ENCODE data around the gene PTPDC1. TPM values are rescaled to one million over a fixed set of nuclear protein-coding genes. Genes with fewer than 3 reads are reported as not detected.

Gene PTPDC1
- total RNA-seq, 1 donor from 2014 or later, result 7.9 TPM

DNA sequence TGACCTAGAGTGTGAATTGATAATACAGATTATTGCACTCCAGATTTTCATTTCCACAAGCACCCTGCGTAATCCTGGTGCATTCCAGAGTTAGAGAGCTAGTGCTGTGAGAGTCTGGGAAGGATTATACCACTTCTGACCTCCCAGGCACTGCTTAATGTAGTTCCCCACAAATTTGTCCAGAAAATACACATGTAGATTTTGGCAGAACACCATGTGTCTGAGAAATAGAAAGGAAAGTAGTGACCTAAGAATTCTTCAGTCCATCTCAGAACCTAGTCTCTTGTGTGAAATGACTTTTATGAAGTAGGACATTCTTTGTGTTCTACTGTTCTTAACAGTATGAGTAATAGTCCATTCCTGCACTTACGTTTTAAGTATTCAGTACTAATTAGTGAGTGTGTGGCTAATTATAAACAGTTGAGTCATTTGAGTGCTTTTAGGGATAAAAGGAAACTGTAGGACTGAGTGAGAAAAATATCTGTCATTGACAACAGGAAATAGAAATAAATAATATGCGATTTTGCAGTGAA, 27.8 kb upstream of the PTPDC1 start:
- H3K4me3 ChIP-seq (ENCODE audit: low read depth, low read length), result no peak overlapping the region
- DNase-seq (ENCODE audit: low read depth) (peak; percentile 75), FAIRE-seq (no peak)
- H3K27me3 ChIP-seq (ENCODE audit: control insufficient read depth, insufficient read depth, low read length), result no peaks in the 10 kb centered on the region
- H3K36me3 ChIP-seq (ENCODE audit: control insufficient read depth, insufficient read depth, low read length), result no peaks in the 10 kb centered on the region
- TF ChIP-seq, protein P1, sequence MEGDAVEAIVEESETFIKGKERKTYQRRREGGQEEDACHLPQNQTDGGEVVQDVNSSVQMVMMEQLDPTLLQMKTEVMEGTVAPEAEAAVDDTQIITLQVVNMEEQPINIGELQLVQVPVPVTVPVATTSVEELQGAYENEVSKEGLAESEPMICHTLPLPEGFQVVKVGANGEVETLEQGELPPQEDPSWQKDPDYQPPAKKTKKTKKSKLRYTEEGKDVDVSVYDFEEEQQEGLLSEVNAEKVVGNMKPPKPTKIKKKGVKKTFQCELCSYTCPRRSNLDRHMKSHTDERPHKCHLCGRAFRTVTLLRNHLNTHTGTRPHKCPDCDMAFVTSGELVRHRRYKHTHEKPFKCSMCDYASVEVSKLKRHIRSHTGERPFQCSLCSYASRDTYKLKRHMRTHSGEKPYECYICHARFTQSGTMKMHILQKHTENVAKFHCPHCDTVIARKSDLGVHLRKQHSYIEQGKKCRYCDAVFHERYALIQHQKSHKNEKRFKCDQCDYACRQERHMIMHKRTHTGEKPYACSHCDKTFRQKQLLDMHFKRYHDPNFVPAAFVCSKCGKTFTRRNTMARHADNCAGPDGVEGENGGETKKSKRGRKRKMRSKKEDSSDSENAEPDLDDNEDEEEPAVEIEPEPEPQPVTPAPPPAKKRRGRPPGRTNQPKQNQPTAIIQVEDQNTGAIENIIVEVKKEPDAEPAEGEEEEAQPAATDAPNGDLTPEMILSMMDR (IDR thresholded peaks at IDR 0.05; ENCODE audit: insufficient read depth, low read length, severe bottlenecking), result no peak

DNA sequence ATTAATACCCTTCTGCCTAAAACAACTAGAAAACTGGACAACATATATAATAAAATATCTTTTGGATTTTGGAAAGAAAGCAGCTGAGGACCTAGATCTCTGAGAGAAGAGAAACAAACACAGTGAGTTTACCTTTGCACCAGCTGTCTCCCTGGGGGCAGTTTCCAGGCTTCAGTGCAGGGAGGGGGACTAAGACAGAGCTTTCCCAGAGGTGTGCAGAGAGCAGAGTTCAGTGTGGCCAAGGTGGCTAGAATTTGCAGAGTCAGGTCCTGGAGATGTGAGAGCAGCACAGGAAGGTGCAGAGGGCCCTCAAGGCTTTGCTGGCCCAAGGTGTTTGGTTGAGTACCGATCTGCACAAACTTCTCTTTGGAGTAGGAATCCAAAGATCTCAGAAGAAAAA, 26.3 kb upstream of the PTPDC1 start:
- DNase-seq (ENCODE audit: low read depth) (no peak), FAIRE-seq (no peak)
- H3K36me3 ChIP-seq (ENCODE audit: control insufficient read depth, insufficient read depth, low read length), result no peaks in the 10 kb centered on the region
- no peak overlapping the region for H3K4me3 ChIP-seq (ENCODE audit: low read depth, low read length)
- TF ChIP-seq, protein P1 (IDR thresholded peaks at IDR 0.05; ENCODE audit: insufficient read depth, low read length, severe bottlenecking), result no peak
- no peaks in the 10 kb centered on the region for H3K27me3 ChIP-seq (ENCODE audit: control insufficient read depth, insufficient read depth, low read length)

DNA sequence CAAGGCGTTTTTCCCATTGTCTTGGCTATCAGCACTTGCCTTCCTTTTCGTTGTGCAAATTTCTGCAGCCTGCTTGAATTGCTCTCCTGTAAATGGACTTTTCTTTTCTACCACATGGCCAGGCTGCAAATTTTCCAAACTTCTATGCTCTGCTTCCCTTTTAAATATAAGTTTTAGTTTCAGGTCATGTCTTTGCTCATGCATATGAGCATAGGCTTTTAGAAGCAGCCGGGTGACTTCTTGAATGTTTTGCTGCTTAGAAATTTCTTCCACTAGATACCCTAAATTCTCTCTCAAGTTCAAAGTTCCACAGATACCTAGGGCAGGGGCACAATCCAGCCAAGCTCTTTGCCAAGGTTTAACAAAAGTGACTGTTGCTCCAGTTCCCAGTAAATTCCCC, 22.4 kb upstream of the PTPDC1 start:
- no peak overlapping the region for H3K4me3 ChIP-seq (ENCODE audit: low read depth, low read length)
- no peaks in the 10 kb centered on the region for H3K36me3 ChIP-seq (ENCODE audit: control insufficient read depth, insufficient read depth, low read length)
- TF ChIP-seq, protein P1 (IDR thresholded peaks at IDR 0.05; ENCODE audit: insufficient read depth, low read length, severe bottlenecking), result no peak
- no peak for FAIRE-seq
- no peak for DNase-seq (ENCODE audit: low read depth)
- no peaks in the 10 kb centered on the region for H3K27me3 ChIP-seq (ENCODE audit: control insufficient read depth, insufficient read depth, low read length)

DNA sequence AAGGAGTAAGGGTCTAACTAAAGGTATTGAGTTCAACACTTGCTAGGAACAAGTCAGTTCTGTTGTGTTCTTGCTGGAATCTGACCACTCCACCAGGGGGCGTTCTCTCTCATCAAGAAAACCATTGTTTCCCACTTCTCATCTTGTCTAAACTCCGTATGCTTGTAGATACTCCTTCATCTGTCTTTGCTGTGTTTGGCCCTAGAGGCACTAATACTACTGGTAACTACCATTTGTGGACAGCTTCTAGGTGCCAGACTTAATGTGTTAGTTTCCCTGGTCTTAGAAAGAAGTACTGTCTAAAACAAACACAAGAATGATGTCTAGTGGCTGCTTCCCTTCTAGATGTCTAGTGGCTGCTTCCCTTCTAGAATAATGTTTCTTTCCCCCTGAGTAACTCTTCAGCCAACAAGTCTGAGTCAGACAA, 18.7 kb upstream of the PTPDC1 start:
- peak; percentile 43 for FAIRE-seq
- DNase-seq (ENCODE audit: low read depth), result peak; percentile 81
- TF ChIP-seq, protein P1 (IDR thresholded peaks at IDR 0.05; ENCODE audit: insufficient read depth, low read length, severe bottlenecking), result peak; percentile 87
- Histone ChIP-seq H3K36me3 (ENCODE audit: control insufficient read depth, insufficient read depth, low read length) (no peaks in the 10 kb centered on the region), H3K4me3 (ENCODE audit: low read depth, low read length) (no peak overlapping the region), H3K27me3 (ENCODE audit: control insufficient read depth, insufficient read depth, low read length) (no peaks in the 10 kb centered on the region)

DNA sequence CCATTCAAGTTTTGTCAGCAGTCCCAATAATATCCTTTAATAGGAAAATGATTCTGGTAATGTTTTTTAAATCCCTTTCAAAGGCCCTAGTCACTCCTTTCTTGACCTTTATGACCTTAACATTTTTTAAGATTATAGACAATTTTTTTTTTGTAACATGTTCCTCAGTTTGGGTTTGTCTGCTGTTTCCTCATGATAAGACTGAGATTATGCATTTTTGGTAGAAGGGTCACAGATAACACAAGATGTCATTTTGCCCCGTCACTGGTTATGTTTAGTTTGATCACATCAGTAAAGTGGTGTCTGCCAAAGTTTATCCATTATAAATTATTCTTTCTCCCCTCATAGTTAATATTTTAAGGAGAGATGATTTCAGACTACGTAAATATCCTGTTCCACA, 16.0 kb upstream of the PTPDC1 start:
- H3K4me3 ChIP-seq (ENCODE audit: low read depth, low read length), result no peak overlapping the region
- H3K27me3 ChIP-seq (ENCODE audit: control insufficient read depth, insufficient read depth, low read length), result no peaks in the 10 kb centered on the region
- TF ChIP-seq, protein P1 (IDR thresholded peaks at IDR 0.05; ENCODE audit: insufficient read depth, low read length, severe bottlenecking), result no peak
- H3K36me3 ChIP-seq (ENCODE audit: control insufficient read depth, insufficient read depth, low read length), result no peaks in the 10 kb centered on the region
- no peak for FAIRE-seq
- DNase-seq (ENCODE audit: low read depth), result no peak

DNA sequence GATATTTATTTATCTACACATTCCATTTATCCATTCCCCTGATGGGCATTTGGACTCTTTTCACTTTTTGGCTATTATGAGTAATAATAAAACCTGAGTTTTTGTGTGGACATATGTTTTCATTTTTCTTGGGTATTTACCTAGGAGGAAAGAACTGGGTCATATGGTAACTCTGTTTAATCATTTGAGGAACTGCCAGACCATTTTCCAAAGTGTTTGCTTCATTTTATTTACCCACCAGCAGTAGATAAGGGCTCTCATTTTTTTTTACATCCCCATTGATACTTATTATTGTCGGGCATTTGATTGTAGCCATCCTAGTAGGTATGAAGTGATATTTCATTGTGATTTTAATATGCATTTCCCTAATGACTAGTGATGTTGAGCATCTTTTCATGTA, 7.7 kb upstream of the PTPDC1 start:
- no peak overlapping the region for H3K4me3 ChIP-seq (ENCODE audit: low read depth, low read length)
- H3K27me3 ChIP-seq (ENCODE audit: control insufficient read depth, insufficient read depth, low read length), result no peaks in the 10 kb centered on the region
- TF ChIP-seq, protein P1 (IDR thresholded peaks at IDR 0.05; ENCODE audit: insufficient read depth, low read length, severe bottlenecking), result no peak
- DNase-seq (ENCODE audit: low read depth), result no peak
- no peaks in the 10 kb centered on the region for H3K36me3 ChIP-seq (ENCODE audit: control insufficient read depth, insufficient read depth, low read length)
- FAIRE-seq, result no peak

Data from bronchial epithelial cell (primary cell).